ENCODE results near the gene DLGAP4. TPM values are rescaled to one million over a fixed set of nuclear protein-coding genes. Genes with fewer than 3 reads are reported as not detected.
A peak's percentile ranks its signal among the peaks of the same experiment; 100 is the strongest.

The DLGAP4 gene
- total and polyA plus RNA-seq, 2 of the 13 experiments (the other 11 are each of a cell fraction or from before 2014, with no cell fraction given) = 15.2 to 26.7 TPM

DNA sequence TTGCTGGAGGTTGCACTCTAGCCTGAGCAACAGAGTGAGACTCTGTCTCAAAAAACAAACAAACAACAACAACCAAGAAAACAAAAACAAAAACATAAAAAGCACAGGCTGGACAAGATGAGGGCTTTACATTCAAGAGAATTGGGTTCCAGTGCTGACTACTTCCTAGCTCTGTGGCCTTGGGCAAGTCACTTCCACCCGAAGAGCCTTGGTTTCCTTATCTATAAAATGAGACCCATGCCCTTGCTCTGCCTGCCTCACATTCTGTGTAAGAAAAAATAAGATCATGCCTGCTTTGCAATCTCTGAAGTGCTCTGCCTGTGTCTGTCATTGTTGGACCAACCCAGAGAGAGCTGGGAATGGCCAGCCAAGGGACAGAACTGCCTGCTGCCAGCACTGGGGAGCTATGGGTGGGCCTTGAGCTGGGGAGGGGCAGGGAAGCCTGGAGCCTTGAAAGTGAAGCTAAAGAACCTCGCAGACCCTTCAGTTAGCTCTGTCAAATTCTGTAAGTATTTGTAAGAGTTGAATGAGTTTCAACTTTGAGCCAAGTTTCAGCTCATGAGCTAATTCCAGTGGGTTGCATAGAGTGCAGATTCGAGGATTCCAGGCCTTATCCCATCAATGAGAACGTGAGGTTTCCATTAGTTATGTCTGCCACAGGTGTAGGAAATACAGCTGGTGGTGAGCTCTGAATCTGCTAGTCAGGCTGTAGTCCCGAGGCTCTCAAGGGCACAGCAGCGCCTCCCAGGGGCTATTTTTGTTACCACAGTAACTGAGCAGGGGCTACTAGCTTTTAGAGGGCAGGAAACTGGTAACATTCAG lies 93.2 kb downstream of the DLGAP4 start (continued):
- TF ChIP-seq, protein P1, sequence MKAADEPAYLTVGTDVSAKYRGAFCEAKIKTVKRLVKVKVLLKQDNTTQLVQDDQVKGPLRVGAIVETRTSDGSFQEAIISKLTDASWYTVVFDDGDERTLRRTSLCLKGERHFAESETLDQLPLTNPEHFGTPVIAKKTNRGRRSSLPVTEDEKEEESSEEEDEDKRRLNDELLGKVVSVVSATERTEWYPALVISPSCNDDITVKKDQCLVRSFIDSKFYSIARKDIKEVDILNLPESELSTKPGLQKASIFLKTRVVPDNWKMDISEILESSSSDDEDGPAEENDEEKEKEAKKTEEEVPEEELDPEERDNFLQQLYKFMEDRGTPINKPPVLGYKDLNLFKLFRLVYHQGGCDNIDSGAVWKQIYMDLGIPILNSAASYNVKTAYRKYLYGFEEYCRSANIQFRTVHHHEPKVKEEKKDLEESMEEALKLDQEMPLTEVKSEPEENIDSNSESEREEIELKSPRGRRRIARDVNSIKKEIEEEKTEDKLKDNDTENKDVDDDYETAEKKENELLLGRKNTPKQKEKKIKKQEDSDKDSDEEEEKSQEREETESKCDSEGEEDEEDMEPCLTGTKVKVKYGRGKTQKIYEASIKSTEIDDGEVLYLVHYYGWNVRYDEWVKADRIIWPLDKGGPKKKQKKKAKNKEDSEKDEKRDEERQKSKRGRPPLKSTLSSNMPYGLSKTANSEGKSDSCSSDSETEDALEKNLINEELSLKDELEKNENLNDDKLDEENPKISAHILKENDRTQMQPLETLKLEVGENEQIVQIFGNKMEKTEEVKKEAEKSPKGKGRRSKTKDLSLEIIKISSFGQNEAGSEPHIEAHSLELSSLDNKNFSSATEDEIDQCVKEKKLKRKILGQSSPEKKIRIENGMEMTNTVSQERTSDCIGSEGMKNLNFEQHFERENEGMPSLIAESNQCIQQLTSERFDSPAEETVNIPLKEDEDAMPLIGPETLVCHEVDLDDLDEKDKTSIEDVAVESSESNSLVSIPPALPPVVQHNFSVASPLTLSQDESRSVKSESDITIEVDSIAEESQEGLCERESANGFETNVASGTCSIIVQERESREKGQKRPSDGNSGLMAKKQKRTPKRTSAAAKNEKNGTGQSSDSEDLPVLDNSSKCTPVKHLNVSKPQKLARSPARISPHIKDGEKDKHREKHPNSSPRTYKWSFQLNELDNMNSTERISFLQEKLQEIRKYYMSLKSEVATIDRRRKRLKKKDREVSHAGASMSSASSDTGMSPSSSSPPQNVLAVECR (CRISPR knock-in tag; IDR thresholded peaks at IDR 0.05; ENCODE audit: borderline replicate concordance) = no peak; the same call in 1 of the 2 replicates
- TF ChIP-seq DMAP1 (CRISPR knock-in tag; IDR thresholded peaks at IDR 0.05) (0 out of 2 replicates have a peak, but pooled peaks have one; percentile 21), ZMAT3 (CRISPR knock-in tag; conservative IDR thresholded peaks at IDR 0.05) (no peak), AGO1 (IDR thresholded peaks at IDR 0.05; ENCODE audit: low read depth, low read length, poor library complexity, severe bottlenecking) (no peak), ZNF83 (CRISPR knock-in tag; IDR thresholded peaks at IDR 0.05; ENCODE audit: borderline replicate concordance) (peak; percentile 61; the same call in 1 of the 2 replicates), ZNF329 (CRISPR knock-in tag; IDR thresholded peaks at IDR 0.05; ENCODE audit: low read depth) (no peak), CBX2 (IDR thresholded peaks at IDR 0.05; ENCODE audit: low read depth, low read length) (no peak), CBX2 (CRISPR knock-in tag; IDR thresholded peaks at IDR 0.05; ENCODE audit: low read depth) (no peak), FOXK1 (CRISPR knock-in tag; IDR thresholded peaks at IDR 0.05; ENCODE audit: borderline replicate concordance, low read depth) (peak; percentile 31; the same call in 1 of the 2 replicates), ZNF737 (CRISPR knock-in tag; IDR thresholded peaks at IDR 0.05; ENCODE audit: borderline replicate concordance) (no peak), ZNF317 (CRISPR knock-in tag; IDR thresholded peaks at IDR 0.05) (no peak), ELF1 (CRISPR knock-in tag; IDR thresholded peaks at IDR 0.05) (peak; percentile 64), RXRA (CRISPR knock-in tag; IDR thresholded peaks at IDR 0.05) (0 out of 2 replicates have a peak, but pooled peaks have one; percentile 50), ARHGAP35 (CRISPR knock-in tag; IDR thresholded peaks at IDR 0.05; ENCODE audit: borderline replicate concordance) (no peak), ISX (CRISPR knock-in tag; conservative IDR thresholded peaks at IDR 0.05) (no peak), NFIC (IDR thresholded peaks at IDR 0.05; ENCODE audit: low read length) (no peak)
- TF ChIP-seq, protein P2, sequence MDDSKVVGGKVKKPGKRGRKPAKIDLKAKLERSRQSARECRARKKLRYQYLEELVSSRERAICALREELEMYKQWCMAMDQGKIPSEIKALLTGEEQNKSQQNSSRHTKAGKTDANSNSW (CRISPR knock-in tag; IDR thresholded peaks at IDR 0.05; ENCODE audit: borderline replicate concordance) = no peak
- TF ChIP-seq, protein P3, sequence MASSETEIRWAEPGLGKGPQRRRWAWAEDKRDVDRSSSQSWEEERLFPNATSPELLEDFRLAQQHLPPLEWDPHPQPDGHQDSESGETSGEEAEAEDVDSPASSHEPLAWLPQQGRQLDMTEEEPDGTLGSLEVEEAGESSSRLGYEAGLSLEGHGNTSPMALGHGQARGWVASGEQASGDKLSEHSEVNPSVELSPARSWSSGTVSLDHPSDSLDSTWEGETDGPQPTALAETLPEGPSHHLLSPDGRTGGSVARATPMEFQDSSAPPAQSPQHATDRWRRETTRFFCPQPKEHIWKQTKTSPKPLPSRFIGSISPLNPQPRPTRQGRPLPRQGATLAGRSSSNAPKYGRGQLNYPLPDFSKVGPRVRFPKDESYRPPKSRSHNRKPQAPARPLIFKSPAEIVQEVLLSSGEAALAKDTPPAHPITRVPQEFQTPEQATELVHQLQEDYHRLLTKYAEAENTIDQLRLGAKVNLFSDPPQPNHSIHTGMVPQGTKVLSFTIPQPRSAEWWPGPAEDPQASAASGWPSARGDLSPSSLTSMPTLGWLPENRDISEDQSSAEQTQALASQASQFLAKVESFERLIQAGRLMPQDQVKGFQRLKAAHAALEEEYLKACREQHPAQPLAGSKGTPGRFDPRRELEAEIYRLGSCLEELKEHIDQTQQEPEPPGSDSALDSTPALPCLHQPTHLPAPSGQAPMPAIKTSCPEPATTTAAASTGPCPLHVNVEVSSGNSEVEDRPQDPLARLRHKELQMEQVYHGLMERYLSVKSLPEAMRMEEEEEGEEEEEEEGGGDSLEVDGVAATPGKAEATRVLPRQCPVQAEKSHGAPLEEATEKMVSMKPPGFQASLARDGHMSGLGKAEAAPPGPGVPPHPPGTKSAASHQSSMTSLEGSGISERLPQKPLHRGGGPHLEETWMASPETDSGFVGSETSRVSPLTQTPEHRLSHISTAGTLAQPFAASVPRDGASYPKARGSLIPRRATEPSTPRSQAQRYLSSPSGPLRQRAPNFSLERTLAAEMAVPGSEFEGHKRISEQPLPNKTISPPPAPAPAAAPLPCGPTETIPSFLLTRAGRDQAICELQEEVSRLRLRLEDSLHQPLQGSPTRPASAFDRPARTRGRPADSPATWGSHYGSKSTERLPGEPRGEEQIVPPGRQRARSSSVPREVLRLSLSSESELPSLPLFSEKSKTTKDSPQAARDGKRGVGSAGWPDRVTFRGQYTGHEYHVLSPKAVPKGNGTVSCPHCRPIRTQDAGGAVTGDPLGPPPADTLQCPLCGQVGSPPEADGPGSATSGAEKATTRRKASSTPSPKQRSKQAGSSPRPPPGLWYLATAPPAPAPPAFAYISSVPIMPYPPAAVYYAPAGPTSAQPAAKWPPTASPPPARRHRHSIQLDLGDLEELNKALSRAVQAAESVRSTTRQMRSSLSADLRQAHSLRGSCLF (CRISPR knock-in tag; IDR thresholded peaks at IDR 0.05; ENCODE audit: borderline replicate concordance) = no peak
- TF ChIP-seq, protein P4, sequence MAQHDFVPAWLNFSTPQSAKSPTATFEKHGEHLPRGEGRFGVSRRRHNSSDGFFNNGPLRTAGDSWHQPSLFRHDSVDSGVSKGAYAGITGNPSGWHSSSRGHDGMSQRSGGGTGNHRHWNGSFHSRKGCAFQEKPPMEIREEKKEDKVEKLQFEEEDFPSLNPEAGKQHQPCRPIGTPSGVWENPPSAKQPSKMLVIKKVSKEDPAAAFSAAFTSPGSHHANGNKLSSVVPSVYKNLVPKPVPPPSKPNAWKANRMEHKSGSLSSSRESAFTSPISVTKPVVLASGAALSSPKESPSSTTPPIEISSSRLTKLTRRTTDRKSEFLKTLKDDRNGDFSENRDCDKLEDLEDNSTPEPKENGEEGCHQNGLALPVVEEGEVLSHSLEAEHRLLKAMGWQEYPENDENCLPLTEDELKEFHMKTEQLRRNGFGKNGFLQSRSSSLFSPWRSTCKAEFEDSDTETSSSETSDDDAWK (CRISPR knock-in tag; IDR thresholded peaks at IDR 0.05) = no peak

All from HepG2 (cell line).